Measurements from ENCODE around the gene TTLL10.

- TF ChIP-seq CTCF (IDR thresholded peaks at IDR 0.05): no peak
- TF ChIP-seq POLR2A (IDR thresholded peaks at IDR 0.05): no peak
- no peak for TF ChIP-seq EP300 (IDR thresholded peaks at IDR 0.05)
These were observed 25.7 kb downstream of the TTLL10 start for GRCh38 chr1:1199141-1199960.

Measured in tibial nerve (tissue), 4 donors.